Stimulated activated CD4-positive, alpha-beta T cell treated with anti-CD3 and anti-CD28 coated beads, Interleukin-1b, Interleukin-23, amount 100 ng/mL, for 1 hour (primary cell): ENCODE measurements around the gene TRIM47.
"Not testable (repeated sequence)": the region's sequence is repeated elsewhere in the genome, so short reads cannot be mapped to it uniquely, and the experiment has no call there.

Experiments used
- DNase-seq, 2 donors: peaks; one replicate each; pipeline ENCODE4 v3.0.0-alpha.2; 2020; ENCODE audit warnings: low read depth in 2 of 2

Gene TRIM47

DNA sequence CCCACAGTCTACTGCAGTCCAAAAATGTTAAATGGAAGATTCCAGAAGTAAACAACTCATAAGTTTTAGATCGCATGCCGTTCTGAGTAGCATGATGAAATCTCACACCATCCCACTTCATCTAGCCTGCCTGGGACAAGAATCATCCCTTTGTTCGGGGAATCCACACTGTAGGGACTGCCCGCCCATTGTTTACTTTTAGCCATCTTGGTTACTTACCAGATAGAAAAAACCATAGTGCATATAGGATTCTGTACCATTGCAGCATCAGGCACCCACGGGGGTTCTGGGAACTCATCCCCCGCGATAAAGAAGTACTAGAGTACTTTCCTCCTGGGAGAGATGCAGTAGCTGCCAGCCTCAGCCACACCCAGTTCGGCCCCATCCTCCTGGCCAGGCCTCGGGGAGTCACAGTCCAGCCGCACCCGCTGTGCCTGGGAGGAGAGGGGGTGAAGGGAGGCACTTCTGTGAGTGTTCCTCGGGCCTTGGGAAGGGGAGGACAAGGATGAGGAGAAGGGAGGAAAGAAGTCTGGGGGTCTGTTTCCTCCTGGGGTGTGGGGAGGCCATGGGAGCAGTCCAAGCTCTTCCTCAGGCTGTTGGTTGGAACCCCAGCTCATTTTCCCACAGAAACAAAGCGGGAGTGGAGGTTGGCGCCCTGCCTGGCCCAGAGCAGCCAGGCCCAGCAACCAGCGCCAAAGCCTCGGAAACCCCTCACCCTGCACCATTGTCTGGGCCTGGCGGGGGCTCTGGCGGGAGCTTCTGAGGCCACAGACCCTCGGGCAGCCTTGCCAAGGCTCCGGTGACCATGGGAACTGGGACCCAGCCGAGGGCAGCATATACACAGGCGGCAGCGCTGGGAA is 8.9 kb downstream of the TRIM47 start:
- no peak for DNase-seq

DNA sequence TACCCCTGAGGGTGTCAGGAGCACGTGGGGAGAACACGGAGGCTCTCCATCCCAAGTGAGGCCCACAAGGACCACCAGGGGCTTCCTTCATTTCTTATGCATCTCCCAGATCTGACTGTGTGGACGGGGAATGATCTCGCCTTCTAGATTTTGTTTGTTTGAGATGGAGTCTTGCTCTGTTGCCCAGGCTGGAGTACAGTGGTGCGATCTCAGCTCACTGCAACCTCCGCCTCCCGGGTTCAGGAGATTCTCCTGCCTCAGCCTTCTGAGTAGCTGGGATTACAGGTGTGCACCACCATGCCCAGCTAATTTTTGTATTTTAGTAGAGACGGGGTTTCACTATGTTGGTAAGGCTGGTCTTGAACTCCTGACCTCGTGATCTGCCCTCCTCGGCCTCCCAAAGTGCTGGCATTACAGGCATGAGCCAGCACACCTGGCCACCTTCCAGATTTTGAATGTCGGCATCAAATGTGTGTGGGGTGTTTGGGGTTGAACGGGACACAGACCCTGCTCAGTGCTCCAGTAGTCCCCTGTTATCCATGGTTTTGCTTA is 9.6 kb downstream of the TRIM47 start:
- DNase-seq: not testable (repeated sequence)

DNA sequence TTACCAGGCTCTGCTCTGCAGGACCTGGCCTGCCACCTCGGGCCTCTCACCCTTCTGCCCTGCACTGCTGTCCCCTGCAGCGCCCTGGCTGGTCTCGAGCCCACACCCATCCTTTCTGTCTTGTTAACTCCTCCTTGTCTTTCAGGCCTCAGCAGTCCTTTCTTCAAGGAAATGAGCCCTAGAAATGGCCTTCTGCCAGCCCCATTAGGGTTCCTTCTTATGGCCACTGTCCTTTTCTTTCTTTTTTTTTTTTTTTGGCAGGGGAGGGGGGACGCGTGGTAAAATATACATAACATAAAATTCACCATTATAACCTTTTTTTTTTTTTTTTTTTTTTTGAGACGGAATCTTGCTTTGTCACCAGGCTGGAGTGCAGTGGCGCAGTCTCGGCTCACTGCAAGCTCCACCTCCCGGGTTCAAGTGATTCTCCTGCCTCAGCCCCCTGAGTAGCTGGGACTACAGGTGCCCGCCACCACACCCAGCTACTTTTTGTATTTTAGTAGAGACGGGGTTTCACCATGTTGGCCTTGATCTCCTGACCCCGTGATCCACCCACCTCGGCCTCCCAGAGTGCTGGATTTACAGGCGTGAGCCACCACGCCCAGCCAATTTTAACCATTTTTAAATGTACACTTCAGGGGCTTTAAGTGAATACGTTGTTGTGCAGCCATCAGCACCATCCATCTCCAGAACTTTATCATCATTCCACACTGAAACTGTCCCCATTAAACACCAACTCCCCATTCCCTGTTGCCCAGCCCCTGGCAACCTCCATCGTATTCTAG is 12.8 kb downstream of the TRIM47 start:
- not testable (repeated sequence) for DNase-seq

DNA sequence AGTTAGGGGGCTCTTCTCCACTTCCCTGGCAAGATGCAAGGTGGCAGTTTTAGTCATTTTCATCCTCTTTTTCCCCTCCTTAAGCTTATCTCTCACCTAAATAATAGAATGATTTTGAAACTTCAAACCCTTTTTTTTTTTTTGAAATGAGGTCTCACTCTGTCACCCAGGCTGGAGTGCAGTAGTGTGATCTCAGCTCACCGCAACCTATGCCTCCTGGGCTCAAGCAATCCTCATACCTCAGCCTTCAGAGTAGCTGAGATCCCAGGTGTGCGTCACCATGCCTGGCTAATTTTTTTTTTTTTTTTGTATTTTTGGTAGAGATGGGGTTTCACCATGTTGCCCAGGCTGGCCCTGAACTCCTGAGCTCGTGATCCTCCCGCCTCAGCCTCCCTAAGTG is 13.5 kb downstream of the TRIM47 start:
- not testable (repeated sequence) for DNase-seq

DNA sequence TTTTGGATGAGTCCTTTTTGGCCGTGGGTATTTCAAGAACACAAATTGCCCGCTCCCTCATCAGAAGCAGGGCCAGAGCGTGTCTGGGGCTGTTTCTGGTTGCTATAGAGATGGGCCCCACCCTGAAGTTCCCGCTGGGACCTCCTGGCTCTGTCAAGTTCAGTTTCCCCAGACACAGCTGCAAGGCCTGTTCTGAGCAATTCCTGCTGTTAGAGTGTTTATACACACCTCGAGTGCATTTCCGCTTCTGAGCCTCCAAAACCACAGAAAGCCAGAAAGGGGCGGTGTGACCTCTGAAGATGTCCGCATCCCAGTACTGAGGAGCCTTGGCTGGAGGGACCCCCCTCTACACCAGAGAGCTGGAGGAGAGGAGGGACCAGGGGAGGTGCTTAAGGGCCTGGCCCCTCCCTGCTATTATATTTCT is 13.9 kb downstream of the TRIM47 start:
- DNase-seq: no peak

DNA sequence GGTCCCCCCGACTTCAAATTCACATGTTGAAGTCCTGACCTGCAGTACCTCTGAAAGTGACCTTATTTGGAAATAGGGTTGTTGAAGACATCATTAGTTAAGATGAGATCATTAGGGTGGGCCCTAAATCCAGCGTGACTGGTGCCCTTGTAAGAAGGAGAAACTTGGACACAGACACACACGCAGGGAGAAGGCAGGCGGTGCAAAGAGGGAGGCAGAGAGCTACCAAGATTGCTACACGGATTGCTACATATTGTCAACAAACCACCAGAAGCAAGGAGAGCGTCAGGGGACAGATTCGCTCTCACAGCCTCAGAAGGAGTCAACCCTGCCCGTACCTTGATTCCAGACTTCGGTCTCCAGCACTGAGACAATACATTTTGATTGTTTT is 16.5 kb downstream of the TRIM47 start:
- no peak for DNase-seq

DNA sequence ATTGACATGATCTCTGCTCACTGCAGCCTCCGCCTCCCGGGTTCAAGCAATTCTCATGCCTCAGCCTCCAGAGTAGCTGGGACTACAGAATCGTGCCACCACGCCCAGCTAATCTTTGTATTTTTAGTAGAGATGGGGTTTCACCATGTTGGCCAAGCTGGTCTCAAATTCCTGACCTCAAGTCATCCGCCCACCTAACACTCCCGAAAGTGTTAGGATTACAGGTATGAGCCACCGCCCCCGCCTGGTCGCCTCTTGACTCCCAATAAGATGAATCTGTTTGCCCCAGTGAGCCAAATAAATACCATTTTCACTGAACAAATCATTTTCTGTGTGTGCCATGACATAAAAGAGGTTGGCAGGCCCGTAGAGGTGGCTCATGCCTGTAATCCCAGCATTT is 19.0 kb downstream of the TRIM47 start:
- DNase-seq: not testable (repeated sequence)

DNA sequence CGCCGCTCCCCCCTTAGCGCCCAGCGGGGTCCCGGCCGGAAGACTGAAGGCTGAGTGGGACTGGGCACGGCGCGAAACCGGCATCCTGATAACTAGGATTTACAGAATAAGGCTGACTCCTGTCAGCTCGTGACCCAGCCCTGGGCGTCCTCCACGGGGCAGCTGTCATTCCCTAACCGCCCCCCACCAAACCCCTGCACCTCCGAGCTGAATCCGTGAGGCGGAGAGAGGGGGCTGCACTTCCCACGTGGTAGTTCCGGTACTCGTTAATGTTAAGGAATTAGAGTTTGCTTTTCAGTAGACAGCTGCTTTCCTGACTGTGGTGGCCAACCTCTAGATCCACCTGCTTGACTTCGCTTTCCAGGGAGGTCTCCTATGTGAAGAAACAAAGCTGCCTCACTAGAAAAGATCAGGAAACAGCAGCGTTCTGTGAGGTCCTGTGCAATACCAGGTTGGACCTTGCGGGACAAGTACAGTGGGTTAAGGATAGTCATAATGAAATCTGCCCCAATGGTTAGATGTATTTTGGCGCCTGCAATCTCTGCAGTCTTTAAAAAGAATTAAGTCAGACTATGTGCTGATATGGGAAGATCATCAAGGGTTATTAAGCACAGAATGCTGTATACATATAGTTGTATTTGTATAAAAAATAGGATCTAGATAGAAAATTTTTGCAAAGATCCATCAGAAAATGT is 22.2 kb downstream of the TRIM47 start:
- DNase-seq: no peak

DNA sequence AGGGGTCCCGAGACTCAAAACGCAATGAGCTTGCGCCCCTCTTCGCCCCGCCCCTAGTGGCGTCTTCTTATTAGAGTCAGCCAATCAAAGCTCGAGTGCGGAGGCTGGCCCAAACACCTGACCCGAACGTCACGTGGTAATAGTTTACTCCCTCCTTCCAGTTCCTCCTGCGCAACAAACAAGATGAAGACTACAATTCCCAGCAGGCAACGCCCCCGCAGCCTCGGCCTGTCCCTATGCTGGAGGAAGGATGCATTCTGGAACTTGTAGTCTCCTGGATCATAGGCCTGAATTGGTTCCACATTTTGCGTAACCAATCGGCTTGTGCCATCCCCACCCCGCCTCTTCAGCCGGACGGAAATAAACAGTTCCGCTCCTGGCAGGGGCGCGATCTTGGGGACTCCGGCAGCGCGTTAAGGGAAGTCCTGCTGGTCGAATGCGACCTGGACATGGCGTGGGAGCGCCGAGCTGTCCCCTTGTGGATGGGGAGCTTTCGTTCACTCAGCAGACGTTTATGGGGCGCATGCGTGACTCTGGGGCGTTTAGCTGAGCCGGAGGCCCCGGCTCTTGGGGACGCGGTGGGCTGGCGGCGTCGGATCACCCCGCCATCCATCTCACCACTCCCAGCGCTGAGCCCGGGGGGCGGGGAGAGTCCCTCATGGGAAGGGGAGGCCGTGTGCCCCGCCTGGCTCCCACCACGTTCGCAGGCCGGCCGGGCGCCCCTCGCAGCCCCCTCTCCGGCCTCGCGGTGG is 22.9 kb downstream of the TRIM47 start, which contains the start of gene WBP2:
Gene WBP2 (minus strand): TSS at position 26 of the 752 bp plus-strand sequence. CDS start 38 bp downstream, outside the sequence.
- DNase-seq: peak; percentile 87 to 94

DNA sequence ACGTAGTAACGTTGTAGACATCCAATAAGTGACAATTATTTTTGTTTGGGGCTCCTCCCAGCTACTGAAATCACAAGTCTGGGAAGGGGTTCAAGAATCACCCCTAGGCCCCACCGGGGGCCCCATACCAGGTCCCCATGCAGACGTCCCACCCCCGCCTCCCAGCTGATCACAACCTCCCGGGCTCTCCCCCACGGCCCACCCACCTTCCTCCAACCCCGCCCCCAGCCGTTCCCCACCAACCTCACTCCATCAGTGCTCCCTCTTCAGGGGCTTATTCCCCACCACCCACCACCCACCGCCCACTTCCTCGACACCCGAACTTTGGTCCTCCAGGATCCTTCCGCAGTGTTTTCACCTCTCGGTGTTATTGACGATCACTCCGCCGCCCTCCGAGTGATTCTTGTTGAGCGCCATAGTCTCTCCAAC is 23.5 kb downstream of the TRIM47 start:
- DNase-seq: peak in 1 of 2 donors; percentile 39

DNA sequence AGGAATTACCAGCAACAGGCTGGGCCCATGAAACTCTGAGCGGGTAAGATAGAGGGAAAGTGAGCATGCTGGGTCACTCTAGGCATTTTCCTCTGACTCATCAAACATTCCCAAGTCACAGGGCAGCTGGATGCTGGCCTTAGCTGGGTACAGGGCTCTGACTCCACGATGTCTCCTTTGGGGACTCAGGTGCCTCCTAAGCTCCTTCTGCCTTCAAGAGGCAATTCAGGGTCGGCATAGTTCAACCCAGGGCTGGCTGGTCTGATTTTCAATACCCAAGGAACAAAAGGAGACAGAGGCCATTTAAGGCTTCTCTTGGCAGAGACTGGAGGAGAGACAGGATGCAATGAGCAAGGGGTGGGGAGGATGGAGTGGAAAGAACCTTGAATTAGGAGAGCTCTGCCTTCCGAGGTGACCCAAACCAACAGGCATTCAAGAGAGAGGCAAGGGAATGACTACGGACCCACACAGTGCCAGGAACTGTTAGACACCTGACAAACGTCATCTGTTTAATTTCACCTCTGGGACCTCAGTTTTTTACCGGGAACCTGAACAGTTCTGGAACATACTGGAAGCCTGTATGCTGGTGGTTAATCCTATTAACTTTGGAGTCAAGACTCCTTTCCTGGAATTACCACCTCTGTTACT is 24.2 kb downstream of the TRIM47 start:
- no peak for DNase-seq

DNA sequence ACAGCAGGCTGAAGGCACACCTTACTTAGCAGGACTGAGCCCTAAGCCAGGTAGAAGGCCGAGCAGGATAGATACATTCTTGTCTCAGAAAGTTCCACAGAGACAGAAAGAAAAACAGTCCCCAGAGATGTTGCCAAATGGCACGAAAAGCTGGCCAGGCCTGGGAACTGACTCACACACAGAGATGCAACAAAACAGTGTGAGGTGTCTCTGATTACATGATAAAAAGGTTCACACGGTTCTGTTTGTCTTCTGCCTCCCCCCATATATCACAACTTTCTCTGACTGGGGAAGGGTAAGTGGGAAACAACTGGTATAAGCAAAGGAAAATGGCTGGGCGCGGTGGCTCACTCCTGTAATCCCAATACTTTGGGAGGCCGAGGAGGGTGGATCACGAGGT is 24.9 kb downstream of the TRIM47 start:
- DNase-seq: no peak

DNA sequence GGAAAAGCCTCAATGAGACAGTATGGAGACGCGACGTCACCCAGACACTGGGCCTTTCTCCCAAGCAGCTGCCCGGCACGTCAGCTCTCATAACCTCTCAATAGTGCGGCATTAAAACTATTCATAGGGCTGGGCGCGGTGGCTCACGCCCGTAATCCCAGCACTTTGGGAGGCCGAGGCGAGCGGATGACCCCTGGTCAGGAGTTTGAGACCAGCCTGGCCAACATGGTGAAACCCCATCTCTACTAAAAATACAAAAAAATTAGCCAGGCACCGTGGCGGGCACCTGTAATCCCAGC is 26.7 kb downstream of the TRIM47 start:
- DNase-seq: not testable (repeated sequence)

DNA sequence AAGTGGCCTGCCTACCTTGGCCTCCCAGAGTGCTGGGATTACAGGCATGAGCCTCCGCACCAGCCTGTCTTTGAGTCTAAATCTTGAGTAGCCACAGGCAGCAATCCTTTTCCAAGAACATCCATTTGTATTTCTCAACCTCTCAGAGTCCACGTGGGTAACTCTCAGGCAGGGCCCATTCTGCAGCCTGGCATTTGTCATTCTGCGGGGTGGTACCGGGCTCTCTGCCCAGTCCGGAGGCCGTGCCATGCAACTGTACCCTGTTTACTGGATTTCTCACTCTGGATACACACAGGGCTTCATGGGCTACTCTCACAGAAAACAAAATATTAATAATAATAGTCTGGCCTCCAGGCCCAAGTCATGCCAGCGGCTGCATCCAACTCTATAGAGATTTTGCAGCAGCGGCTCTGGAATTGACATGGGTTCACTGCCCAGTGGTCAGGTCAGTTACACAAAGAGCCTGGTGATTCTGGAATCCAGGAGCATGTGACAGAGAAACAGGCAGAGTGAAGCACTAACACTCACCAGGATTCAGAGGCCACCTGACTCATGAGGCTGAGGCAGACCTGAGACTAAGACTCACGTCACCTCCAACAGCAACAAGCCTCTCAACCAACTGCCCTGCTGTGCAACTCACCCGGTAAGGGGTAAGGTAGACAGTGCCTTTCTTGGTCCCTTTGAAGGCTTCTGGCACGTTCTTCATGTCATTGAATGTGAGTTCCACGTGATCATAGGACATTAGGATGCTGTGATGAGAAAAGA is 27.3 kb downstream of the TRIM47 start:
- no peak for DNase-seq

DNA sequence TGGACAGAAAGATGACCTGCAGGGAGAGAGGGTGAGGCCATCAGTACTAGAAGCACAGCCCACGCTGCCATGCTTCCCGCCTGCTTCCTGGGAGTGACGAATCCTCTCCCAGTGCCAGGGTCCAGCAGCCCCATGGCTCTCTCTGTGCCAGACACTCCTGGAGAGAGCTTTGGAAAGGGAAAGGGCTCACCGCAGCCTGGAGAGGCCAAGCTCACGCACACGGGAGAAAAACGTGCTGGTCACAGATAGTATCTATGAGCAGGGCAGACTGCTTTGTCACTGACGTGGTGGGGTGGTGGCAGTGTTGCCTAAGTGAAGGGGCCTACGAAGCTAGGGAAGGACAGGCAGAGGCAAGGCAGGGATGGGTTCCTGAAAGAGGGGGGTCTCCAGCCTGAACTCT is 28.7 kb downstream of the TRIM47 start:
- DNase-seq: no peak

DNA sequence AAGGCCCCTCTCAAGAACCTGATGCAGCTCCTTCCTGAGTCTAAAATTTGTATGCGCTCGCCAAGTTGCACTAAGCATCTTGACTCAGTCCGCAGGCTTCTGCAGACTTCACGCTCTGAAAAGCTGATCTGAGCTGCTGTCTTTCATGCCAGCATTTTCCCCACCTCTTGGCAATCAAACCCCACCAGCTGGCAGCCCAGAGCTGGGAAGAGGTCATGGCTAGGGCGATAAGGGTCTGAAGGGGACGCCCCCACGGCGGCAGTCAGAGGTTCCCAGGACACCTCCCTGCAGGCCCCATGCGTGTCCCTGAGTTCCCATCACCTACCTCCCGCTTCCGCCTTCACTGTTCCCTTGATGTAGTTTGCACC is 29.1 kb downstream of the TRIM47 start:
- no peak for DNase-seq

DNA sequence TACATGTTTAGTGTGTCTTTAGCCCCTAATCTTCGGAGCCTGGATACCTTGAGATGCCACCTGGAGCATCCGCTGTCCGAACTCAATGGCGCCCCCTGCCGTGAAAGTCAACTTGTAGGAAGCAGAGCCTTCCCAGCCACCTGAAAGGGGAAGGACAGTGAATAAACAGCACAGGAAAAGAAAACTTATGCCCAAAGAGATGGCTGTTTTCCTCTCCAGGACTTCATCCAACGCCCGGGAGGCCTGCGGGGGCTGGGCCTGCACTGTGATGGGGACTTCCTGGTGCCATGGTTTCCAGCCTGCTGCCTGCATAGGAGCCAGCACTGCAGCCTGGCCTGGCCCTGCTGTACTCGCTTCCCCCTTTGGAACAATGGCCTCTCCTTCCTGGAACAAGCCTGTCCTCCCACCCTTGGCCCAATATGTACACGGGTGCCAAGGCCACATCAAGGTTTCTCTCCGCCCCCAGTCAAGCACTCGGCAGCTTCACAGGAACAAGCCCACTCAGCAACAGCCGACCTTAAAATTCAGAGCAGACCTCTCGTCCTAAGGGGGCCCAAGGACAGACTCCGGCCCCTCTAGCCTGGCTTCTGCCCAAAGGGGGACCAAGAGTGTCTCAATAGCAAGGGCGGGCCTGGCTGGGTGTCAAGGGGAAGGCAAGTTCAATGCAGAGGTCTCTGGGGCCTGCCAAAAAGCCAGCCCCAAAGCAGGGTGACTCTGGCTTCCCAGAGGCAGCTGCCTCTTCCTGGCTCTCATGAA is 29.7 kb downstream of the TRIM47 start:
- DNase-seq: peak; percentile 66 to 81

DNA sequence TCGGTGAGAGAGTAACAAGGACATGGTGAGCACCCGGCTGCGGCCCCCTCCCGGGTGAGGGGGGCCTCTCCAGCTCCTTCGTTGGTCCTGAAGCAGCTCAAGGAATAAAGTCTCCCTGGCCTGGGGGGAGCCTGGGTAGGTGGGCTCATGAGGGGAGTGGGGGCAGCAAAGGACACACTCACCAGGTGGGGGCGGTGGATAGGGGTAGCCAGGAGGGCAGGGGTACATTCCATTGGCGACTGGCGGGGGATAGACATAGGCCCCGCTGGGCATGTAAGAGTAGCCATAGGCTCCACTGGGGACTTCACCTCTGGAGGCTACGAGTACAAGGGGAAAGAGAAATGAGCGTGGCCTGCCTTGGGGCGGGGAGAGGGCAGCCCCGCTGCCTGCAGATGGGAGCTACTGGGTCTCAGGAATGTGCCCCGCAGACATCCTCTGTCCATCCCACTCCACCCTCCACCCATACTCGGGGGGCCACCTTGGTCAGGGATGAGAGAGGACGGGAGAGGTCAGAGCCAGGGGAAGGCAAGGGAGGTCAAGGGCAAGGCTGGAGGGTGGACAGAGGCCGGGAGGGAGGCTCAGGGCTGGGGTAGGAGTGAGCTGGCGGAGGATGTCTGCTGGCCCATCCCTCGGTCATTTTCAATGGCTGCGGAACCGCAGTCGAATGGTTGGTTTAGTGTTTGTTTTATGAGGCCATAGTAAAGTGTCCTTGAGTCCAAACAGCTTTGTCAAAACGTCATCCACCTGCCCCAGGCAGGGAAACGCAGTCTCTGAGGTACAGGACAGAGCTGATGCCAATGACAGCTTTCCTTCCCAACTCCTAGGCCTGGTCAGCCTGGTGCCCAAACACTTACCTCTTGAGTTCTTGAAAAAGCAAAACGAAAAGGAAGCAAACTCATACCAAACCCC is 30.5 kb downstream of the TRIM47 start:
- DNase-seq: no peak
